BJ (cell line): ENCODE data around the gene RBM39. TPM values are rescaled to one million over a fixed set of nuclear protein-coding genes. Genes with fewer than 3 reads are reported as not detected.
A peak's percentile ranks its signal among the peaks of the same experiment; 100 is the strongest.

Experiments used
- CTCF ChIA-PET: fragments of 350-600 bp; formaldehyde crosslinking; extraction: SDS; loops from one replicate; lab custom pipeline; 2021; ENCODE audit warnings: antibody characterized with exemption, inconsistent platforms; lab: Yijun Ruan, JAX
- POLR2A ChIA-PET: fragments of 300-600 bp; sonication (Branson Sonifier 250); formaldehyde crosslinking; extraction: SDS; loops from one replicate; lab custom pipeline; 2021; ENCODE audit warnings: antibody characterized with exemption; lab: Charles Lee
- DNase-seq: peaks from one replicate; pipeline ENCODE4 v3.0.0-alpha.2; 2011; ENCODE audit warnings: low read depth
- H3K27me3 ChIP-seq: 2 replicates; pipeline ENCODE4 v1.6.0; 2011; ENCODE audit warnings: low read length; ENCODE audit not compliant: control insufficient read depth, insufficient read depth
- H3K36me3 ChIP-seq: 2 replicates; pipeline ENCODE4 v1.5.1; 2011; ENCODE audit warnings: low read length; ENCODE audit not compliant: control insufficient read depth, insufficient read depth
- H3K4me3 ChIP-seq: 2 replicates; pipeline ENCODE4 v1.5.1; 2011; ENCODE audit warnings: low read depth, mild to moderate bottlenecking, control low read depth, low read length
- polyA plus RNA-seq: library from polyadenylated mRNA; depleted of rRNA; stranded (reverse); fragments of >200 nt; gene quantifications from 2 replicates; pipeline ENCODE4 v1.2.3, GENCODE V29; 2011
- TF ChIP-seq, protein P1 (sequence below): IDR thresholded peaks from 2 replicates; pipeline ENCODE4 v1.5.1; 2011; ENCODE audit warnings: low read depth, mild to moderate bottlenecking, control low read depth, inconsistent platforms, low read length, moderate library complexity; ENCODE audit not compliant: insufficient read depth

Gene RBM39
- polyA plus RNA-seq, 1 experiment, result 63.5 TPM

DNA sequence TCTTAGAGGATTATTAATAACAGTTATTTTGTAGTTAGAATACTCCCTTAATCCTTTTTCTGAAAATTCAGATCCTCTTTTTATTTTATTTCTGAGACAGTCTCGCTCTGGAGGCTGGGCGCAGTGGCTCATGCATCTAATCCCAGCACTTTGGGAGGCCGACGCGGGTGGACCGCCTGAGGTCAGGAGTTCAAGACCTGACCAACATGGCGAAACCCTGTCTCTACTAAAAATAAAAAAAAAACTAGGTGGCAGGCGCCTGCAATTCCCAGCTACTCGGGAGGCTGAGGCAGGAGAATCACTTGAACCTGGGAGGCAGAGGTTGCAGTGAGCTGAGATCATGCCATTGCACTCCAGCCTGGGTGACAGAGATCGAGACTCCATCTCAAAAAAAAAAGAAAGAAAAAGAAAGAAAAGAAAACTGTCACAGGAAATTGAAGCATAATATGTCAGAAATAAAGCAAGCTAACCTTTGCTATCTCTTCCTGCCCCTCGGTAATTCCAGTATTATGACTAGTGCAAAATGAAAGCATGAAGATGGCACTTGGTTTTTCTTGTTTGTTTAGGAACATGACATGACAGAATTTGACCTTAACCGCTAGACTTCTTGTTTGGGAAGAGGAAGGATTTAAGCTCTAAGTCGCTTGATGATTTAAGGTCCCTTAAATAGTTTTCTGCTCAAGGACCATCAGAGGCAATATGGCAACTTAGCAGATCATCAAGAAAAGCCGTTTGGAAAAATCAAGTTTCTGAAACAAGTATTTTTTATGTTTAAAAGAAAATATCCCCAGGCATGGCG, 1.8 kb upstream of the RBM39 start:
- CTCF ChIA-PET, result interaction anchor here (2.4 kb wide), 1 partner anchor 12 kb away, joined by 7 read pairs; no protein-coding TSS in a partner anchor

DNA sequence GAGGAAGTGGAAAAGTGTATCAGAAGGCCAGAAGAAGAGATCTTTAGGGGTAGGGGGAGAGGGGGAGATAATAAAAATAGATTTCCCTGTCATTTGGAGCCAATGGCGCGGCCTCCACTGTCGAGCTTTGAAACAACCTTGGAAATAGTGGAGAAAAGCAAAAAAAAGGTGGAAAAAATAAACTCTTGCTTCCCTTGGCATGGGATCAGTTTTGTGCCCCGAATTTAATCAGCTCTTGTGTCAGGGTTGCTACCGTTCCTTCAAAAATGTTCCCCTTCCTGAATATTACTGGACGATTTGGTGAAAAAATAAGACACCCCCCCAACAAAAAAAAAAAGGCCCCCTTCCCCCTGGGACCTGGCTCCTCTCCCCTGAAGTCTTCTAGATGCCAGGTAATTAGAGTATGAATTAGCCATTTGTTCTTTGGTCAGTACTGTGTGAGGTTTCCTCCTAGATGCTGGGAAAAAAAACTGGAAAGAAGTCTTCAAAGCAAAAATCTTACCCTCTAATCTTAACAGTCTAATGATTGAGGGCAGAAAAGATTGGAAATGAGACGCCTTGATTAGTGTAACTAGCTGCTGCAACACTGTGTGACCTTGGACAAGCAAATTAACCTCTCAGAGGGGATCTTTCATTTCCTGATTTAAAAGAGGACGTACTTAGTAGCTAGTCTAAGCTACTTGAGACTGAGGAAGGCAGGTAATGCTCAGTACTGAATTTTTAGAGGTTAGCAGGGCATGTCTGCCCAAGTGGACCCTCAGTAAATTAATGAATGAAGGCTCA, 872 bp upstream of the RBM39 start:
- H3K4me3 ChIP-seq, result peak overlapping the region; percentile 69
- H3K27me3 ChIP-seq, result no peaks in the 10 kb centered on the region
- H3K36me3 ChIP-seq, result peaks cover 5% of the 10 kb centered on the region
- POLR2A ChIA-PET, result interaction anchor here (0.6 to 1.7 kb wide), 13 partner anchors 12 to 549 kb away, joined by 3 to 21 read pairs (median 4); partner anchors contain the start of genes SCAND1 and SPAG4
- CTCF ChIA-PET, result interaction anchor here (0.6 to 2.4 kb wide), 12 partner anchors 13 to 396 kb away, joined by 3 to 8 read pairs (median 4); partner anchors contain the start of genes PHF20 and SCAND1
- DNase-seq, result no peak
- TF ChIP-seq, protein P1, sequence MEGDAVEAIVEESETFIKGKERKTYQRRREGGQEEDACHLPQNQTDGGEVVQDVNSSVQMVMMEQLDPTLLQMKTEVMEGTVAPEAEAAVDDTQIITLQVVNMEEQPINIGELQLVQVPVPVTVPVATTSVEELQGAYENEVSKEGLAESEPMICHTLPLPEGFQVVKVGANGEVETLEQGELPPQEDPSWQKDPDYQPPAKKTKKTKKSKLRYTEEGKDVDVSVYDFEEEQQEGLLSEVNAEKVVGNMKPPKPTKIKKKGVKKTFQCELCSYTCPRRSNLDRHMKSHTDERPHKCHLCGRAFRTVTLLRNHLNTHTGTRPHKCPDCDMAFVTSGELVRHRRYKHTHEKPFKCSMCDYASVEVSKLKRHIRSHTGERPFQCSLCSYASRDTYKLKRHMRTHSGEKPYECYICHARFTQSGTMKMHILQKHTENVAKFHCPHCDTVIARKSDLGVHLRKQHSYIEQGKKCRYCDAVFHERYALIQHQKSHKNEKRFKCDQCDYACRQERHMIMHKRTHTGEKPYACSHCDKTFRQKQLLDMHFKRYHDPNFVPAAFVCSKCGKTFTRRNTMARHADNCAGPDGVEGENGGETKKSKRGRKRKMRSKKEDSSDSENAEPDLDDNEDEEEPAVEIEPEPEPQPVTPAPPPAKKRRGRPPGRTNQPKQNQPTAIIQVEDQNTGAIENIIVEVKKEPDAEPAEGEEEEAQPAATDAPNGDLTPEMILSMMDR, result no peak

More for the DNA sequence above, 1.8 kb upstream of the RBM39 start:
- no peak for DNase-seq
- H3K36me3 ChIP-seq, result peaks cover 2% of the 10 kb centered on the region
- POLR2A ChIA-PET, result interaction anchor here (0.6 kb wide), 3 partner anchors 10 to 209 kb away, joined by 3 to 4 read pairs (median 3); no protein-coding TSS in a partner anchor
- TF ChIP-seq, protein P1, result no peak
- no peak overlapping the region for H3K4me3 ChIP-seq
- no peaks in the 10 kb centered on the region for H3K27me3 ChIP-seq

DNA sequence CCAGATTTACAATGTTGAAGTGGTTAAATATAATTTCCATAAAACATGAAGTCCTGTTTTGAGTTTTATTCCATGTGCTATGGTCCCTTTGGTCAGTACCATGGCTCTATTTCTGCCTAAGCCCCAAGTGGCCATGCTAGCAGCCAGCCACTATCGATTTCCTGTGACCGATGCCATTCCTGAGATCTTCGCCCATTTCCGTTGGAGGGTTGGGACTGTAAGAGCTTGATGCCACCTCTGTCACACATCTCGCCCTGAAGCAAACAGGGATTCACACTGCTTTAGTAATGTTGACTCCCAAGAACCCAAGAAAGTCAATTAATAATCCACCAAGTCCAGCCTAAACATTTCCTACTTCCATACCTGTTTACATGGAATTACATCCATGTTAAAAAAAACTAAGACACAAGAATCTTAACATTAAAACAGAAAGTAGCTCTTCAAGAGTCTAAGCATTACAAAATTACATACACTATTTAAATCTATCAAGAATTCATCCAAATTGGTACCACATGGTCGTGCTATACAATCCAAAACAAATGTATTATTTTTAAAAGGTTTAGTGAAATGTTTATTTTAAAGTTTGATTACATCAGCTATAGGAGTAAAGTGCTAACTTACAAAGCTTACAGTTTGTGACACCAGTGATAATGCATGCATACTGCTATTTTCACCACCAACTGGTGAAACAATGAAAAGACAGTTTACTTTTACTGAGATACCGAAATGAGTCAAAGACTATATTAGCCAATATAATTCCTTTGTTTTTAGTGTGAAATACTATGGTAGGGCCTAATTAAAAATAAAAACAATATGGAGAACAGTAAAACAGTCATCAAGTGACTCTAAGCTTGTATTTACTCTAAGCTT, 2.5 kb downstream of the RBM39 start:
- CTCF ChIA-PET, result interaction anchor here (0.7 to 2.2 kb wide), 8 partner anchors 11 to 201 kb away, joined by 3 to 10 read pairs (median 6); no protein-coding TSS in a partner anchor
- Histone ChIP-seq H3K27me3 (no peaks in the 10 kb centered on the region), H3K4me3 (peak overlapping the region; percentile 77), H3K36me3 (peaks cover 11% of the 10 kb centered on the region)
- DNase-seq, result no peak
- POLR2A ChIA-PET, result interaction anchor here (1.0 to 1.2 kb wide), 3 partner anchors 30 to 145 kb away, joined by 3 to 4 read pairs (median 4); no protein-coding TSS in a partner anchor
- TF ChIP-seq, protein P1, result peak; percentile 34; the same call in 1 of the 2 replicates

DNA sequence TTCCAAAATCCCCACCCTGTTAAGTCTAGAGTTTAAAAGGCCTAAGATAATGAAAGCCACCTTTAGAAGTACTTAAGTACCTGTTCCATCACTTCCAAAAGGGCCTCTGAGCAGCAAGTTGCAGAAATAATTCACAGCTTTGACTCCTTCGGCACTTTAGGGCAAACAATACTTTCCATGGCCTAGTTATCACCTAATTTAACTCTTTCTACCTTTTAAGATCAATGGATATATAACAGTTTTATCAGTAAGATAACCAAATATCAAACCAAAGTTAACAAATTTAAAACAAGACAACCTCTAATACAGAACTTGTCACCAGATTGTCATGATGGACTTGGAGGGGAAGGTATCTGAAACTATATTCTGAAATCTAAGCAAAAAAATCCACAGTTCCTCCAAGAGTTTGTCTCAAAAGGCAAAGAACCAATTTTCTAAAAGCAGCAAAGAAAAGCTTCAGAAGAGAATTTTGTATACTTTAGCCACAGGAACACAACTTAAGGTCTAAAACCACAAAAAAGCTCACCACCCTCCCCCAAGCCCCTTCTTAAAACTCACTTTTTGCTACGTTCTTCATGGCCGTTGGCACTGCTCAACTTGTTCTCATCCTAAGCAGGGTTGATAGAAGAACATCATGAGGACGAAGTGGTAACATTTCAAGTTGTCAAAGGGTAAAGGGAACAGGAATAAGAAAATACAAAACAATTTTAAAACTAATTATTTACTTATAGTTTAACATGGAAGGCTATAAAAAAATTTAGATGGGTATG, 3.5 kb downstream of the RBM39 start:
- ChIA-PET CTCF (interaction anchor here (2.2 kb wide), 1 partner anchor 10 kb away, joined by 10 read pairs; no protein-coding TSS in a partner anchor), POLR2A (no interaction called here)
- TF ChIP-seq, protein P1, result no peak
- no peak for DNase-seq
- no peak overlapping the region for H3K4me3 ChIP-seq
- peaks cover 11% of the 10 kb centered on the region for H3K36me3 ChIP-seq
- H3K27me3 ChIP-seq, result no peaks in the 10 kb centered on the region
